ENCODE results near the gene ZNF717.
"Not testable (repeated sequence)": the region's sequence is repeated elsewhere in the genome, so short reads cannot be mapped to it uniquely, and the experiment has no call there.

The ZNF717 gene

GRCh38 chr3:75785081-75785755 lies at the start of gene ZNF717:
ZNF717 (minus strand) TSS chr3:75785549; CDS start chr3:75783362, 2,187 bp downstream.
- H3K4me1 ChIP-seq (ENCODE audit: control insufficient read depth, insufficient read depth, low read length); H3K27me3 ChIP-seq (ENCODE audit: control insufficient read depth, insufficient read depth, low read length); H3K36me3 ChIP-seq (ENCODE audit: control insufficient read depth, insufficient read depth, low read length): not testable (repeated sequence)
- Histone ChIP-seq H3K4me3 (ENCODE audit: low read length) (peak within 1 kb of the TSS; percentile 62), H3K27ac (ENCODE audit: low read depth, low read length) (peak within 1 kb of the TSS; percentile 78), H3K9ac (ENCODE audit: low read length) (peak within 1 kb of the TSS; percentile 62)

- not testable (repeated sequence) for H3K27ac ChIP-seq (ENCODE audit: low read depth, low read length); H3K4me1 ChIP-seq (ENCODE audit: control insufficient read depth, insufficient read depth, low read length); H3K4me3 ChIP-seq (ENCODE audit: low read length)
Observed at GRCh38 chr3:75831076-75831475, 45.7 kb upstream of the ZNF717 start.

GRCh38 chr3:75818019-75818418 lies 32.7 kb upstream of the ZNF717 start:
- not testable (repeated sequence) for H3K4me3 ChIP-seq (ENCODE audit: low read length); H3K4me1 ChIP-seq (ENCODE audit: control insufficient read depth, insufficient read depth, low read length); H3K27ac ChIP-seq (ENCODE audit: low read depth, low read length); H3K27me3 ChIP-seq (ENCODE audit: control insufficient read depth, insufficient read depth, low read length); H3K9ac ChIP-seq (ENCODE audit: low read length); H3K36me3 ChIP-seq (ENCODE audit: control insufficient read depth, insufficient read depth, low read length)

More at GRCh38 chr3:75831076-75831475, 45.7 kb upstream of the ZNF717 start:
- not testable (repeated sequence) for H3K27me3 ChIP-seq (ENCODE audit: control insufficient read depth, insufficient read depth, low read length); H3K36me3 ChIP-seq (ENCODE audit: control insufficient read depth, insufficient read depth, low read length); H3K9ac ChIP-seq (ENCODE audit: low read length)

- H3K4me3 ChIP-seq (ENCODE audit: low read length); H3K27me3 ChIP-seq (ENCODE audit: control insufficient read depth, insufficient read depth, low read length); H3K36me3 ChIP-seq (ENCODE audit: control insufficient read depth, insufficient read depth, low read length); H3K27ac ChIP-seq (ENCODE audit: low read depth, low read length); H3K4me1 ChIP-seq (ENCODE audit: control insufficient read depth, insufficient read depth, low read length); H3K9ac ChIP-seq (ENCODE audit: low read length): not testable (repeated sequence)
Observed at GRCh38 chr3:75816287-75817180, 31.2 kb upstream of the ZNF717 start.

GRCh38 chr3:75814797-75815196 lies 29.4 kb upstream of the ZNF717 start:
- no peak overlapping the region for H3K9ac ChIP-seq (ENCODE audit: low read length)
- no peaks in the 10 kb centered on the region for H3K4me1 ChIP-seq (ENCODE audit: control insufficient read depth, insufficient read depth, low read length)
- H3K36me3 ChIP-seq (ENCODE audit: control insufficient read depth, insufficient read depth, low read length): no peaks in the 10 kb centered on the region
- no peak overlapping the region for H3K4me3 ChIP-seq (ENCODE audit: low read length)
- H3K27ac ChIP-seq (ENCODE audit: low read depth, low read length): no peak overlapping the region
- H3K27me3 ChIP-seq (ENCODE audit: control insufficient read depth, insufficient read depth, low read length): no peaks in the 10 kb centered on the region

- H3K4me1 ChIP-seq (ENCODE audit: control insufficient read depth, insufficient read depth, low read length): no peaks in the 10 kb centered on the region
- H3K4me3 ChIP-seq (ENCODE audit: low read length): no peak overlapping the region
- H3K36me3 ChIP-seq (ENCODE audit: control insufficient read depth, insufficient read depth, low read length): peaks cover 6% of the 10 kb centered on the region
- H3K27me3 ChIP-seq (ENCODE audit: control insufficient read depth, insufficient read depth, low read length): no peaks in the 10 kb centered on the region
- no peak overlapping the region for H3K27ac ChIP-seq (ENCODE audit: low read depth, low read length)
- no peak overlapping the region for H3K9ac ChIP-seq (ENCODE audit: low read length)
Observed at GRCh38 chr3:75782506-75782905, 2.8 kb downstream of the ZNF717 start.

GRCh38 chr3:75781079-75781745 lies 4.1 kb downstream of the ZNF717 start:
- Histone ChIP-seq H3K9ac (ENCODE audit: low read length) (no peak overlapping the region), H3K4me3 (ENCODE audit: low read length) (no peak overlapping the region), H3K27ac (ENCODE audit: low read depth, low read length) (no peak overlapping the region), H3K4me1 (ENCODE audit: control insufficient read depth, insufficient read depth, low read length) (no peaks in the 10 kb centered on the region), H3K36me3 (ENCODE audit: control insufficient read depth, insufficient read depth, low read length) (peaks cover 6% of the 10 kb centered on the region), H3K27me3 (ENCODE audit: control insufficient read depth, insufficient read depth, low read length) (no peaks in the 10 kb centered on the region)

- not testable (repeated sequence) for H3K4me1 ChIP-seq (ENCODE audit: control insufficient read depth, insufficient read depth, low read length); H3K4me3 ChIP-seq (ENCODE audit: low read length); H3K9ac ChIP-seq (ENCODE audit: low read length); H3K27me3 ChIP-seq (ENCODE audit: control insufficient read depth, insufficient read depth, low read length); H3K36me3 ChIP-seq (ENCODE audit: control insufficient read depth, insufficient read depth, low read length); H3K27ac ChIP-seq (ENCODE audit: low read depth, low read length)
Observed at GRCh38 chr3:75777742-75778141, 7.6 kb downstream of the ZNF717 start.

GRCh38 chr3:75771631-75772030 lies 13.7 kb downstream of the ZNF717 start:
- H3K27ac ChIP-seq (ENCODE audit: low read depth, low read length); H3K4me1 ChIP-seq (ENCODE audit: control insufficient read depth, insufficient read depth, low read length); H3K9ac ChIP-seq (ENCODE audit: low read length); H3K27me3 ChIP-seq (ENCODE audit: control insufficient read depth, insufficient read depth, low read length); H3K4me3 ChIP-seq (ENCODE audit: low read length); H3K36me3 ChIP-seq (ENCODE audit: control insufficient read depth, insufficient read depth, low read length): not testable (repeated sequence)

- Histone ChIP-seq H3K27ac (ENCODE audit: low read depth, low read length) (no peak overlapping the region), H3K4me1 (ENCODE audit: control insufficient read depth, insufficient read depth, low read length) (no peaks in the 10 kb centered on the region), H3K36me3 (ENCODE audit: control insufficient read depth, insufficient read depth, low read length) (peaks cover 2% of the 10 kb centered on the region), H3K27me3 (ENCODE audit: control insufficient read depth, insufficient read depth, low read length) (no peaks in the 10 kb centered on the region), H3K9ac (ENCODE audit: low read length) (no peak overlapping the region), H3K4me3 (ENCODE audit: low read length) (no peak overlapping the region)
Observed at GRCh38 chr3:75768303-75769017, 16.9 kb downstream of the ZNF717 start.

- Histone ChIP-seq H3K36me3 (ENCODE audit: control insufficient read depth, insufficient read depth, low read length) (peaks cover 30% of the 10 kb centered on the region), H3K4me3 (ENCODE audit: low read length) (no peak overlapping the region), H3K9ac (ENCODE audit: low read length) (no peak overlapping the region), H3K4me1 (ENCODE audit: control insufficient read depth, insufficient read depth, low read length) (no peaks in the 10 kb centered on the region), H3K27ac (ENCODE audit: low read depth, low read length) (no peak overlapping the region), H3K27me3 (ENCODE audit: control insufficient read depth, insufficient read depth, low read length) (no peaks in the 10 kb centered on the region)
Observed at GRCh38 chr3:75737831-75738493, 47.4 kb downstream of the ZNF717 start.

GRCh38 chr3:75727985-75728384 lies 57.4 kb downstream of the ZNF717 start:
- no peak overlapping the region for H3K4me3 ChIP-seq (ENCODE audit: low read length)
- no peak overlapping the region for H3K27ac ChIP-seq (ENCODE audit: low read depth, low read length)
- H3K27me3 ChIP-seq (ENCODE audit: control insufficient read depth, insufficient read depth, low read length): no peaks in the 10 kb centered on the region
- no peak overlapping the region for H3K9ac ChIP-seq (ENCODE audit: low read length)
- no peaks in the 10 kb centered on the region for H3K36me3 ChIP-seq (ENCODE audit: control insufficient read depth, insufficient read depth, low read length)
- no peaks in the 10 kb centered on the region for H3K4me1 ChIP-seq (ENCODE audit: control insufficient read depth, insufficient read depth, low read length)

Data from rectal smooth muscle tissue (tissue), 1 donor.